ENCODE data around the gene IGSF23. TPM values are rescaled to one million over a fixed set of nuclear protein-coding genes. Genes with fewer than 3 reads are reported as not detected.

IGSF23 gene
- total and polyA plus RNA-seq, 2 of the 13 experiments (the other 11 are each of a cell fraction or from before 2014, with no cell fraction given), result 2.3 to 8.8 TPM

- TF ChIP-seq, protein P1, sequence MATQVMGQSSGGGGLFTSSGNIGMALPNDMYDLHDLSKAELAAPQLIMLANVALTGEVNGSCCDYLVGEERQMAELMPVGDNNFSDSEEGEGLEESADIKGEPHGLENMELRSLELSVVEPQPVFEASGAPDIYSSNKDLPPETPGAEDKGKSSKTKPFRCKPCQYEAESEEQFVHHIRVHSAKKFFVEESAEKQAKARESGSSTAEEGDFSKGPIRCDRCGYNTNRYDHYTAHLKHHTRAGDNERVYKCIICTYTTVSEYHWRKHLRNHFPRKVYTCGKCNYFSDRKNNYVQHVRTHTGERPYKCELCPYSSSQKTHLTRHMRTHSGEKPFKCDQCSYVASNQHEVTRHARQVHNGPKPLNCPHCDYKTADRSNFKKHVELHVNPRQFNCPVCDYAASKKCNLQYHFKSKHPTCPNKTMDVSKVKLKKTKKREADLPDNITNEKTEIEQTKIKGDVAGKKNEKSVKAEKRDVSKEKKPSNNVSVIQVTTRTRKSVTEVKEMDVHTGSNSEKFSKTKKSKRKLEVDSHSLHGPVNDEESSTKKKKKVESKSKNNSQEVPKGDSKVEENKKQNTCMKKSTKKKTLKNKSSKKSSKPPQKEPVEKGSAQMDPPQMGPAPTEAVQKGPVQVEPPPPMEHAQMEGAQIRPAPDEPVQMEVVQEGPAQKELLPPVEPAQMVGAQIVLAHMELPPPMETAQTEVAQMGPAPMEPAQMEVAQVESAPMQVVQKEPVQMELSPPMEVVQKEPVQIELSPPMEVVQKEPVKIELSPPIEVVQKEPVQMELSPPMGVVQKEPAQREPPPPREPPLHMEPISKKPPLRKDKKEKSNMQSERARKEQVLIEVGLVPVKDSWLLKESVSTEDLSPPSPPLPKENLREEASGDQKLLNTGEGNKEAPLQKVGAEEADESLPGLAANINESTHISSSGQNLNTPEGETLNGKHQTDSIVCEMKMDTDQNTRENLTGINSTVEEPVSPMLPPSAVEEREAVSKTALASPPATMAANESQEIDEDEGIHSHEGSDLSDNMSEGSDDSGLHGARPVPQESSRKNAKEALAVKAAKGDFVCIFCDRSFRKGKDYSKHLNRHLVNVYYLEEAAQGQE (IDR thresholded peaks at IDR 0.05; ENCODE audit: borderline replicate concordance in 1 of 2, low read depth in 1 of 2, low read length in 2 of 2), result no peak; a peak in 1 of 4 replicates
- TF ChIP-seq MTF1 (CRISPR knock-in tag; IDR thresholded peaks at IDR 0.05) (peak; percentile 43; the same call in 1 of the 2 replicates), ZC3H13 (CRISPR knock-in tag; IDR thresholded peaks at IDR 0.05) (no peak; the same call in 1 of the 2 replicates), ZNF263 (CRISPR knock-in tag; IDR thresholded peaks at IDR 0.05) (no peak), NCOA5 (CRISPR knock-in tag; IDR thresholded peaks at IDR 0.05) (no peak), ZNF609 (CRISPR knock-in tag; IDR thresholded peaks at IDR 0.05; ENCODE audit: borderline replicate concordance) (peak; percentile 77), ZMAT5 (CRISPR knock-in tag; IDR thresholded peaks at IDR 0.05; ENCODE audit: borderline replicate concordance, low read depth) (no peak), ZNF766 (CRISPR knock-in tag; IDR thresholded peaks at IDR 0.05; ENCODE audit: borderline replicate concordance) (no peak), MAFG (CRISPR knock-in tag; IDR thresholded peaks at IDR 0.05) (no peak), EED (CRISPR knock-in tag; IDR thresholded peaks at IDR 0.05) (no peak), ZNF75D (CRISPR knock-in tag; IDR thresholded peaks at IDR 0.05; ENCODE audit: borderline replicate concordance) (no peak), RFX3 (CRISPR knock-in tag; IDR thresholded peaks at IDR 0.05) (no peak), NCOR1 (IDR thresholded peaks at IDR 0.05; ENCODE audit: borderline replicate concordance, low read length) (peak; percentile 94), HOXA7 (CRISPR knock-in tag; IDR thresholded peaks at IDR 0.05) (no peak), ZZZ3 (CRISPR knock-in tag; IDR thresholded peaks at IDR 0.05; ENCODE audit: borderline replicate concordance) (0 out of 2 replicates have a peak, but pooled peaks have one; percentile 74), ZNF552 (CRISPR knock-in tag; IDR thresholded peaks at IDR 0.05; ENCODE audit: borderline replicate concordance) (no peak), KMT2B (CRISPR knock-in tag; IDR thresholded peaks at IDR 0.05) (no peak)
- TF ChIP-seq, protein P2, sequence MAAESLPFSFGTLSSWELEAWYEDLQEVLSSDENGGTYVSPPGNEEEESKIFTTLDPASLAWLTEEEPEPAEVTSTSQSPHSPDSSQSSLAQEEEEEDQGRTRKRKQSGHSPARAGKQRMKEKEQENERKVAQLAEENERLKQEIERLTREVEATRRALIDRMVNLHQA (CRISPR knock-in tag; IDR thresholded peaks at IDR 0.05), result no peak
Observed at GRCh38 chr19:44613295-44614178, at the start of gene IGSF23 (continued).
